IMR-90 (cell line): ENCODE results near the gene ELOVL1. TPM values are rescaled to one million over a fixed set of nuclear protein-coding genes. Genes with fewer than 3 reads are reported as not detected.

ENCODE experiments used
- ATAC-seq: fragments of 200-7000 bp; cut with Tn5 transposase; 2 replicates; pipeline ENCODE4 v1.9.1; 2020; ENCODE audit warnings: low read depth, mild to moderate bottlenecking, moderate library complexity
- BruUV-seq: library from RNA; stranded (reverse); fragments of 400-500 nt; replicated peaks from 2 replicates; lab custom pipeline; 2021; lab: Mats Ljungman, UMichigan
- CTCF ChIA-PET: fragments of 300-600 bp; formaldehyde crosslinking; extraction: SDS; loops from one replicate; lab custom pipeline; 2021; ENCODE audit warnings: antibody characterized with exemption; lab: Yijun Ruan, JAX
- POLR2A ChIA-PET: fragments of 300-600 bp; sonication (Branson Sonifier 250); formaldehyde crosslinking; loops from one replicate; lab custom pipeline; 2022; ENCODE audit warnings: antibody characterized with exemption; ENCODE audit not compliant: unreplicated experiment; lab: Charles Lee
- DNase-seq: peaks from one replicate; pipeline ENCODE4 v3.0.0; 2013
- H2AFZ ChIP-seq: replicated peaks from 2 replicates; pipeline ENCODE3; 2013; ENCODE audit warnings: low read length, mild to moderate bottlenecking; ENCODE audit not compliant: poor library complexity
- H2AK5ac ChIP-seq: 2 replicates; pipeline ENCODE4 v1.6.1; 2013; ENCODE audit warnings: low read depth, low read length, inconsistent platforms
- H2AK9ac ChIP-seq: replicated peaks from 2 replicates; pipeline ENCODE3; 2013; ENCODE audit warnings: mild to moderate bottlenecking, low read depth, low read length, moderate library complexity; ENCODE audit not compliant: poor library complexity
- H2BK120ac ChIP-seq: 2 replicates; pipeline ENCODE4 v1.6.1; 2013; ENCODE audit warnings: low read depth, low read length, inconsistent platforms
- H2BK15ac ChIP-seq: 3 replicates; pipeline ENCODE4 v1.6.1; 2013; ENCODE audit warnings: low read depth, low read length, inconsistent platforms
- H2BK20ac ChIP-seq: 2 replicates; pipeline ENCODE4 v1.6.1; 2013; ENCODE audit warnings: low read depth, mild to moderate bottlenecking, inconsistent platforms, low read length, moderate library complexity
- H2BK5ac ChIP-seq: 2 replicates; pipeline ENCODE4 v1.6.1; 2013; ENCODE audit warnings: mild to moderate bottlenecking, low read depth, low read length, inconsistent platforms; ENCODE audit not compliant: poor library complexity, severe bottlenecking
- H3K14ac ChIP-seq: replicated peaks from 2 replicates; pipeline ENCODE4 v1.6.1; 2013; ENCODE audit warnings: low read depth, low read length, inconsistent platforms
- H3K18ac ChIP-seq: 2 replicates; pipeline ENCODE4 v1.6.1; 2013; ENCODE audit warnings: low read depth, low read length, control low read depth
- H3K23ac ChIP-seq: 2 replicates; pipeline ENCODE4 v1.6.1; 2013; ENCODE audit warnings: low read depth, low read length, inconsistent platforms
- H3K27ac ChIP-seq: 2 replicates; pipeline ENCODE4 v1.5.1; 2013; ENCODE audit warnings: mild to moderate bottlenecking, control low read depth, low read length; ENCODE audit not compliant: insufficient read depth
- H3K27me3 ChIP-seq: 2 replicates; pipeline ENCODE4 v1.6.1; 2013; ENCODE audit warnings: low read length; ENCODE audit not compliant: control insufficient read depth, insufficient read depth
- H3K36me3 ChIP-seq: 2 replicates; pipeline ENCODE4 v1.6.1; 2013; ENCODE audit warnings: low read length, mixed read lengths; ENCODE audit not compliant: control insufficient read depth, insufficient read depth
- H3K4ac ChIP-seq: 2 replicates; pipeline ENCODE4 v1.6.1; 2013; ENCODE audit warnings: low read depth, low read length, inconsistent platforms
- H3K4me1 ChIP-seq: 2 replicates; pipeline ENCODE4 v1.6.1; 2013; ENCODE audit warnings: low read length, mixed read lengths; ENCODE audit not compliant: control insufficient read depth, insufficient read depth
- H3K4me2 ChIP-seq: 2 replicates; pipeline ENCODE4 v1.6.1; 2013; ENCODE audit warnings: low read depth, mild to moderate bottlenecking, control low read depth, low read length, moderate library complexity
- H3K4me3 ChIP-seq: 2 replicates; pipeline ENCODE4 v1.5.1; 2013; ENCODE audit warnings: low read depth, mild to moderate bottlenecking, control low read depth, low read length, moderate library complexity; ENCODE audit not compliant: insufficient read depth
- H3K56ac ChIP-seq: 2 replicates; pipeline ENCODE4 v1.6.1; 2013; ENCODE audit warnings: low read length, inconsistent platforms; ENCODE audit not compliant: insufficient read depth; ENCODE audit errors: extremely low read depth
- H3K79me1 ChIP-seq, 2 experiments: 2 replicates each; pipeline ENCODE4 v1.6.1; 2013; ENCODE audit warnings: low read length in 2 of 2, inconsistent platforms in 1 of 2, low read depth in 1 of 2
- H3K9ac ChIP-seq: 2 replicates; pipeline ENCODE4 v1.6.1; 2013; ENCODE audit warnings: low read depth, low read length, control low read depth
- H3K9me1 ChIP-seq: 2 replicates; pipeline ENCODE4 v1.6.1; 2013; ENCODE audit warnings: low read length, inconsistent platforms; ENCODE audit not compliant: insufficient read depth
- H3K9me3 ChIP-seq: 2 replicates; pipeline ENCODE4 v1.6.1; 2013; ENCODE audit warnings: low read length; ENCODE audit not compliant: control insufficient read depth, insufficient read depth
- H4K20me1 ChIP-seq: 2 replicates; pipeline ENCODE4 v1.6.1; 2013; ENCODE audit warnings: low read length, inconsistent platforms; ENCODE audit not compliant: insufficient read depth
- H4K5ac ChIP-seq: 2 replicates; pipeline ENCODE4 v1.6.1; 2013; ENCODE audit warnings: mild to moderate bottlenecking, low read depth, low read length, control low read depth
- H4K8ac ChIP-seq, 2 experiments: 2 replicates each; pipeline ENCODE4 v1.6.1; 2013; ENCODE audit warnings: low read depth in 2 of 2, low read length in 2 of 2, control low read depth in 1 of 2, inconsistent platforms in 1 of 2
- H4K91ac ChIP-seq: 2 replicates; pipeline ENCODE4 v1.6.1; 2013; ENCODE audit warnings: low read depth, low read length, inconsistent platforms; ENCODE audit not compliant: insufficient read depth
- CEBPB ChIP-seq: IDR thresholded peaks from 2 replicates; pipeline ENCODE4 v1.6.1; 2012; ENCODE audit warnings: low read depth, low read length, improper control_type of control experiment
- FOS ChIP-seq: fragments of 150-350 bp; IDR thresholded peaks from 2 replicates; pipeline ENCODE4 v1.6.1; 2016; ENCODE audit warnings: low read depth, low read length
- MXI1 ChIP-seq: IDR thresholded peaks from 2 replicates; pipeline ENCODE4 v1.6.1; 2012; ENCODE audit warnings: low read depth, mild to moderate bottlenecking, low read length, moderate library complexity, borderline replicate concordance
- POLR2A ChIP-seq: IDR thresholded peaks from 2 replicates; pipeline ENCODE4 v1.6.1; 2012; ENCODE audit warnings: mild to moderate bottlenecking, low read depth, low read length
- RCOR1 ChIP-seq: IDR thresholded peaks from 2 replicates; pipeline ENCODE4 v1.6.1; 2012; ENCODE audit warnings: mild to moderate bottlenecking, low read length, improper control_type of control experiment; ENCODE audit not compliant: insufficient replicate concordance
- WGBS, 2 experiments: methylation state at CpG; one replicate each; pipeline versions ENCODE4 v1.1.5 to v1.1.7; 2013; ENCODE audit warnings: missing lambda C conversion rate in 2 of 2; ENCODE audit not compliant: insufficient read length in 1 of 2; ENCODE audit errors: extremely low coverage in 2 of 2; 5-methylcytosine and 5-hydroxymethylcytosine counted together
- dilution Hi-C: fragments of 300-500 bp; cut with HindIII; formaldehyde crosslinking; loops from one replicate; pipeline ENCODE4 v1.14.3; 2018; ENCODE audit warnings: low sequenced_read_pairs; ENCODE audit not compliant: unreplicated experiment
- in situ Hi-C: fragments of 300-500 bp; cut with MboI; formaldehyde crosslinking; loops from 3 replicates; pipeline ENCODE4 v1.14.3; 2019; ENCODE audit warnings: low sequenced_read_pairs, inconsistent platforms, mixed read lengths
- intact Hi-C: fragments of 100-400 bp; cut with micrococcal nuclease; formaldehyde crosslinking; loops from 2 replicates; pipeline ENCODE4 v1.10.0; 2022
- polyA plus RNA-seq, 3 experiments: library from polyadenylated mRNA; depleted of rRNA; stranded (reverse); fragments of >200 nt; gene quantifications; 2 replicates each; pipeline ENCODE4 v1.2.3, GENCODE V29; 2012; ENCODE audit warnings: low replicate concordance in 1 of 3
- total RNA-seq: library from RNA; depleted of rRNA; stranded (reverse); fragments of >200 nt; gene quantifications from 2 replicates; pipeline ENCODE4 v1.2.3, GENCODE V29; 2012
- TF ChIP-seq, protein P1 (sequence below): fragments of 150-350 bp; IDR thresholded peaks from 2 replicates; pipeline ENCODE4 v1.6.1; 2016; ENCODE audit warnings: low read depth, mild to moderate bottlenecking, low read length, moderate library complexity, borderline replicate concordance
- TF ChIP-seq, protein P2 (sequence below): conservative IDR thresholded peaks from 2 replicates; pipeline ENCODE4 v1.5.1; 2012; ENCODE audit warnings: mild to moderate bottlenecking, low read depth, low read length, improper control_type of control experiment

Gene ELOVL1
- total and polyA plus RNA-seq, 2 of the 4 experiments (the other 2 are of a cell fraction) = 88.9 to 211 TPM

DNA sequence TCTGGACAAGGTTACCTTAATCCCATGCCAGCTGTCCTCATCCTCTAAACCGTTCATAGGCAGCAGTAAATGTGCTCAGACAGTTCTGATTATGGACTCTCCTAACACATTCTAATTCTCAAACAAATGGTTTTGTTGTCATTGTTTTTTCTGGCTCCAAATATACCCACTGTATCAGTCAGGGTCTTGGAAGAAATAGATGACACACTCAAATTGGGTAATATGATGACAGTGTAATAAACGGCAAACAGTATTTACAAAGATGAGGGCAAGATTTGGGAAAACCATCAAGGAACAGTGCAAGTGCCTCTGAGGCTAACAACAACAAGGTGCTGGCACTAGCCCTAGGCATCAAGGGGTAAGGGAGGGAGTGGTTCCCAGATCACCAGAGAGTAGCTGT is 13.3 kb downstream of the ELOVL1 start:
- H3K9me3 ChIP-seq = no peaks in the 10 kb centered on the region
- peak overlapping the region; percentile 37 for H2BK5ac ChIP-seq
- H3K4ac ChIP-seq = peak overlapping the region; percentile 24; the same call in 1 of the 2 replicates
- no peak overlapping the region for H3K4me2 ChIP-seq
- no peak overlapping the region; the same call in 1 of the 2 replicates for H3K14ac ChIP-seq
- H3K79me1 ChIP-seq = peaks cover 0 to 7% of the 10 kb centered on the region in 2 experiments; a peak in 2 of 4 replicates
- H2BK120ac ChIP-seq = no peak overlapping the region
- CTCF ChIA-PET = no interaction called here
- DNase-seq (no peak), ATAC-seq (no peak)
- intact Hi-C loops = no loop called here
- 0 out of 3 replicates have a peak overlapping the region, but pooled peaks have one; percentile 71 for H2BK15ac ChIP-seq
- H4K8ac ChIP-seq = 0 out of 4 replicates have a peak overlapping the region, but pooled peaks of 1 of the 2 experiments have one; percentile 17
- H3K36me3 ChIP-seq = no peaks in the 10 kb centered on the region
- no peak overlapping the region for H3K18ac ChIP-seq
- H2AFZ ChIP-seq = peak overlapping the region; percentile 25
- H2AK5ac ChIP-seq = peak overlapping the region; percentile 62; the same call in 1 of the 2 replicates
- no peak overlapping the region for H3K9ac ChIP-seq
- peaks cover 9% of the 10 kb centered on the region for H3K9me1 ChIP-seq
- BruUV-seq = no TSS peak
- in situ Hi-C loops = loop anchor here (10.0 kb wide), 1 partner anchor 120 kb away; no protein-coding TSS in a partner anchor
- H4K5ac ChIP-seq = no peak overlapping the region
- 0 out of 2 replicates have a peak overlapping the region, but pooled peaks have one; percentile 10 for H3K23ac ChIP-seq
- dilution Hi-C loops = no loop called here
- 73% methylated on average over 2 of the region's 2 CpGs; no CpG with 5 or more reads in 1 of the 2 experiments for WGBS, 2 experiments
- H3K4me1 ChIP-seq = peaks cover 15% of the 10 kb centered on the region
- peaks cover 3% of the 10 kb centered on the region; the same call in 1 of the 2 replicates for H4K20me1 ChIP-seq
- H2AK9ac ChIP-seq = peak overlapping the region; percentile 75
- TF ChIP-seq MXI1 (no peak), CEBPB (no peak; the same call in 1 of the 2 replicates), FOS (no peak), POLR2A (no peak), RCOR1 (no peak)
- TF ChIP-seq, protein P1, sequence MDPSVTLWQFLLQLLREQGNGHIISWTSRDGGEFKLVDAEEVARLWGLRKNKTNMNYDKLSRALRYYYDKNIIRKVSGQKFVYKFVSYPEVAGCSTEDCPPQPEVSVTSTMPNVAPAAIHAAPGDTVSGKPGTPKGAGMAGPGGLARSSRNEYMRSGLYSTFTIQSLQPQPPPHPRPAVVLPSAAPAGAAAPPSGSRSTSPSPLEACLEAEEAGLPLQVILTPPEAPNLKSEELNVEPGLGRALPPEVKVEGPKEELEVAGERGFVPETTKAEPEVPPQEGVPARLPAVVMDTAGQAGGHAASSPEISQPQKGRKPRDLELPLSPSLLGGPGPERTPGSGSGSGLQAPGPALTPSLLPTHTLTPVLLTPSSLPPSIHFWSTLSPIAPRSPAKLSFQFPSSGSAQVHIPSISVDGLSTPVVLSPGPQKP = no peak
- TF ChIP-seq, protein P2, sequence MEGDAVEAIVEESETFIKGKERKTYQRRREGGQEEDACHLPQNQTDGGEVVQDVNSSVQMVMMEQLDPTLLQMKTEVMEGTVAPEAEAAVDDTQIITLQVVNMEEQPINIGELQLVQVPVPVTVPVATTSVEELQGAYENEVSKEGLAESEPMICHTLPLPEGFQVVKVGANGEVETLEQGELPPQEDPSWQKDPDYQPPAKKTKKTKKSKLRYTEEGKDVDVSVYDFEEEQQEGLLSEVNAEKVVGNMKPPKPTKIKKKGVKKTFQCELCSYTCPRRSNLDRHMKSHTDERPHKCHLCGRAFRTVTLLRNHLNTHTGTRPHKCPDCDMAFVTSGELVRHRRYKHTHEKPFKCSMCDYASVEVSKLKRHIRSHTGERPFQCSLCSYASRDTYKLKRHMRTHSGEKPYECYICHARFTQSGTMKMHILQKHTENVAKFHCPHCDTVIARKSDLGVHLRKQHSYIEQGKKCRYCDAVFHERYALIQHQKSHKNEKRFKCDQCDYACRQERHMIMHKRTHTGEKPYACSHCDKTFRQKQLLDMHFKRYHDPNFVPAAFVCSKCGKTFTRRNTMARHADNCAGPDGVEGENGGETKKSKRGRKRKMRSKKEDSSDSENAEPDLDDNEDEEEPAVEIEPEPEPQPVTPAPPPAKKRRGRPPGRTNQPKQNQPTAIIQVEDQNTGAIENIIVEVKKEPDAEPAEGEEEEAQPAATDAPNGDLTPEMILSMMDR = no peak
- H3K56ac ChIP-seq = no peak overlapping the region
- H3K27me3 ChIP-seq = no peaks in the 10 kb centered on the region
- no peak overlapping the region for H3K4me3 ChIP-seq
- peak overlapping the region; percentile 17; the same call in 1 of the 2 replicates for H4K91ac ChIP-seq
- POLR2A ChIA-PET = no interaction called here
- no peak overlapping the region for H3K27ac ChIP-seq
- H2BK20ac ChIP-seq = peak overlapping the region; percentile 36; the same call in 1 of the 2 replicates
